Activated CD4-positive, alpha-beta T cell treated with anti-CD3 and anti-CD28 coated beads, Interleukin-2, Interleukin-6, amounts not matched to agents 100 ng/mL and 50 ng/mL, durations not matched to agents 16 hours and 8 hours (primary cell): Measurements from ENCODE around the gene TASP1.

Experiments
- DNase-seq: peaks from one replicate; pipeline ENCODE4 v3.0.0-alpha.2; 2020

TASP1 gene

GRCh38 chr20:13341737-13342393 is 296.9 kb downstream of the TASP1 start:
- peak; percentile 8 for DNase-seq

GRCh38 chr20:13340088-13340487 is 298.6 kb downstream of the TASP1 start:
- no peak for DNase-seq
